ENCODE data around the gene TPBG. TPM values are rescaled to one million over a fixed set of nuclear protein-coding genes. Genes with fewer than 3 reads are reported as not detected.
A peak's percentile ranks its signal among the peaks of the same experiment; 100 is the strongest.

TPBG gene
- total and polyA plus RNA-seq, 2 experiments from 2014 or later: 127 to 174 TPM

- Histone ChIP-seq H4K20me1 (ENCODE audit: insufficient read depth) (no peaks in the 10 kb centered on the region), H3K9me3 (ENCODE audit: low read depth) (no peaks in the 10 kb centered on the region), H3K4me3 (no peak overlapping the region), H3K9me2 (ENCODE audit: insufficient read depth) (no peaks in the 10 kb centered on the region; the same call in 1 of the 2 replicates), H3F3A (ENCODE audit: insufficient read depth) (peaks cover 27% of the 10 kb centered on the region), H3K36me3 (ENCODE audit: low read depth) (no peaks in the 10 kb centered on the region), H3K27ac (no peak overlapping the region), H3K27me3 (replicated peaks; ENCODE audit: insufficient read depth) (no peaks in the 10 kb centered on the region), H3K4me2 (ENCODE audit: unreplicated experiment) (no peak overlapping the region), H3K9ac (no peak overlapping the region), H2AFZ (no peak overlapping the region), H3K4me1 (ENCODE audit: insufficient read depth) (peaks cover 31% of the 10 kb centered on the region), H3K79me2 (ENCODE audit: insufficient read depth) (peaks cover 38% of the 10 kb centered on the region)
- DNase-seq: no peak
- in situ Hi-C loops (cut with MboI): loop anchor here (25.0 kb wide), 1 partner anchor 688 kb away; the partner anchor contains the start of genes DOP1A and UBE3D
- TF ChIP-seq EZH2phosphoT487 (IDR thresholded peaks at IDR 0.05; ENCODE audit: insufficient read depth, low read depth) (no peak), EZH2 (IDR thresholded peaks at IDR 0.05; ENCODE audit: insufficient read depth, poor library complexity, severe bottlenecking) (no peak)
Measured at GRCh38 chr6:82374516-82374915, 10.9 kb downstream of the TPBG start.

GRCh38 chr6:82376636-82377035 lies 13.0 kb downstream of the TPBG start:
- no peak overlapping the region for H3K27ac ChIP-seq
- in situ Hi-C loops (cut with MboI): no loop called here
- H3K9me3 ChIP-seq (ENCODE audit: low read depth): no peaks in the 10 kb centered on the region
- H3K9ac ChIP-seq: no peak overlapping the region
- no peak overlapping the region for H3K4me3 ChIP-seq
- no peak for DNase-seq
- peaks cover 28% of the 10 kb centered on the region for H3K4me1 ChIP-seq (ENCODE audit: insufficient read depth)
- H3K9me2 ChIP-seq (ENCODE audit: insufficient read depth): no peaks in the 10 kb centered on the region; the same call in 1 of the 2 replicates
- H3K36me3 ChIP-seq (ENCODE audit: low read depth): no peaks in the 10 kb centered on the region
- no peak overlapping the region for H3K4me2 ChIP-seq (ENCODE audit: unreplicated experiment)
- no peaks in the 10 kb centered on the region for H3K27me3 ChIP-seq (replicated peaks; ENCODE audit: insufficient read depth)
- peaks cover 9% of the 10 kb centered on the region for H3F3A ChIP-seq (ENCODE audit: insufficient read depth)
- TF ChIP-seq EZH2phosphoT487 (IDR thresholded peaks at IDR 0.05; ENCODE audit: insufficient read depth, low read depth) (no peak), EZH2 (IDR thresholded peaks at IDR 0.05; ENCODE audit: insufficient read depth, poor library complexity, severe bottlenecking) (no peak)
- H3K79me2 ChIP-seq (ENCODE audit: insufficient read depth): peaks cover 23% of the 10 kb centered on the region
- no peaks in the 10 kb centered on the region for H4K20me1 ChIP-seq (ENCODE audit: insufficient read depth)
- H2AFZ ChIP-seq: no peak overlapping the region

- TF ChIP-seq EZH2 (IDR thresholded peaks at IDR 0.05; ENCODE audit: insufficient read depth, poor library complexity, severe bottlenecking): no peak
- TF ChIP-seq EZH2phosphoT487 (IDR thresholded peaks at IDR 0.05; ENCODE audit: insufficient read depth, low read depth): no peak
- no peak overlapping the region for H2AFZ ChIP-seq
- in situ Hi-C loops (cut with MboI): no loop called here
Measured at GRCh38 chr6:82380566-82381185, 17.1 kb downstream of the TPBG start.

GRCh38 chr6:82381278-82381677 lies 17.7 kb downstream of the TPBG start:
- no peaks in the 10 kb centered on the region for H4K20me1 ChIP-seq (ENCODE audit: insufficient read depth)
- peaks cover 30% of the 10 kb centered on the region for H3K4me1 ChIP-seq (ENCODE audit: insufficient read depth)
- no peak overlapping the region for H2AFZ ChIP-seq
- H3K9me2 ChIP-seq (ENCODE audit: insufficient read depth): no peaks in the 10 kb centered on the region; the same call in 1 of the 2 replicates
- H3K27ac ChIP-seq: no peak overlapping the region
- in situ Hi-C loops (cut with MboI): no loop called here
- 90 to 94% methylated on average over 1 of the region's 1 CpG for WGBS, 2 experiments (ENCODE audit: low coverage in 1 of 2, low lambda C conversion rate in 2 of 2, missing lambda C conversion rate in 2 of 2)
- H3K4me2 ChIP-seq (ENCODE audit: unreplicated experiment): no peak overlapping the region
- no peaks in the 10 kb centered on the region for H3K27me3 ChIP-seq (replicated peaks; ENCODE audit: insufficient read depth)
- no peak overlapping the region for H3K9ac ChIP-seq
- DNase-seq: no peak
- H3K4me3 ChIP-seq: no peak overlapping the region
- no peak for TF ChIP-seq EZH2phosphoT487 (IDR thresholded peaks at IDR 0.05; ENCODE audit: insufficient read depth, low read depth)
- no peak for TF ChIP-seq EZH2 (IDR thresholded peaks at IDR 0.05; ENCODE audit: insufficient read depth, poor library complexity, severe bottlenecking)
- H3F3A ChIP-seq (ENCODE audit: insufficient read depth): no peaks in the 10 kb centered on the region
- H3K36me3 ChIP-seq (ENCODE audit: low read depth): no peaks in the 10 kb centered on the region
- H3K9me3 ChIP-seq (ENCODE audit: low read depth): no peaks in the 10 kb centered on the region
- no peaks in the 10 kb centered on the region for H3K79me2 ChIP-seq (ENCODE audit: insufficient read depth)

More at GRCh38 chr6:82380566-82381185, 17.1 kb downstream of the TPBG start:
- H3K9me3 ChIP-seq (ENCODE audit: low read depth): no peaks in the 10 kb centered on the region
- no peaks in the 10 kb centered on the region for H3F3A ChIP-seq (ENCODE audit: insufficient read depth)
- no peaks in the 10 kb centered on the region for H3K27me3 ChIP-seq (replicated peaks; ENCODE audit: insufficient read depth)
- H3K4me2 ChIP-seq (ENCODE audit: unreplicated experiment): no peak overlapping the region
- no peaks in the 10 kb centered on the region for H3K79me2 ChIP-seq (ENCODE audit: insufficient read depth)
- H4K20me1 ChIP-seq (ENCODE audit: insufficient read depth): no peaks in the 10 kb centered on the region
- 49 to 50% methylated on average over 9 of the region's 9 CpGs for whole genome bisulfite sequencing, 2 experiments (ENCODE audit: low coverage in 1 of 2, low lambda C conversion rate in 2 of 2, missing lambda C conversion rate in 2 of 2)
- H3K9me2 ChIP-seq (ENCODE audit: insufficient read depth): no peaks in the 10 kb centered on the region; the same call in 1 of the 2 replicates
- DNase-seq: peak; percentile 46
- H3K36me3 ChIP-seq (ENCODE audit: low read depth): no peaks in the 10 kb centered on the region
- peaks cover 29% of the 10 kb centered on the region for H3K4me1 ChIP-seq (ENCODE audit: insufficient read depth)
- H3K27ac ChIP-seq: no peak overlapping the region
- no peak overlapping the region for H3K9ac ChIP-seq
- H3K4me3 ChIP-seq: no peak overlapping the region

All from GM23248 (cell line).